Trophoblast cell (in vitro differentiated cells and primary cell): ENCODE data around the gene TOPAZ1.

ENCODE experiments used
- DNase-seq, 2 donors: peaks; one replicate each; pipeline ENCODE4 v3.0.0-alpha.2; 2016
- H2AFZ ChIP-seq: 2 replicates; pipeline ENCODE4 v1.6.1; 2013; ENCODE audit warnings: low read length, moderate library complexity, mild to moderate bottlenecking; ENCODE audit not compliant: insufficient read depth, poor library complexity
- H2AK5ac ChIP-seq: 2 replicates; pipeline ENCODE4 v1.6.1; 2013; ENCODE audit warnings: mild to moderate bottlenecking, low read length
- H2BK120ac ChIP-seq: 2 replicates; pipeline ENCODE4 v1.6.1; 2013; ENCODE audit warnings: low read length, mild to moderate bottlenecking, moderate library complexity; ENCODE audit not compliant: insufficient read depth, poor library complexity
- H2BK12ac ChIP-seq: 2 replicates; pipeline ENCODE4 v1.6.1; 2013; ENCODE audit warnings: mild to moderate bottlenecking, low read length, moderate library complexity
- H2BK5ac ChIP-seq: 2 replicates; pipeline ENCODE4 v1.6.1; 2013; ENCODE audit warnings: low read length, low read depth, moderate library complexity, mild to moderate bottlenecking; ENCODE audit not compliant: poor library complexity
- H3K14ac ChIP-seq: 2 replicates; pipeline ENCODE4 v1.6.1; 2013; ENCODE audit warnings: mild to moderate bottlenecking, low read length
- H3K18ac ChIP-seq: 2 replicates; pipeline ENCODE4 v1.6.1; 2013; ENCODE audit warnings: mild to moderate bottlenecking, low read length
- H3K23ac ChIP-seq: 2 replicates; pipeline ENCODE4 v1.6.1; 2013; ENCODE audit warnings: low read length
- H3K27ac ChIP-seq: 2 replicates; pipeline ENCODE4 v1.5.1; 2013; ENCODE audit warnings: low read depth, mild to moderate bottlenecking, inconsistent platforms, low read length, moderate library complexity
- H3K27me3 ChIP-seq: 2 replicates; pipeline ENCODE4 v1.6.1; 2013; ENCODE audit warnings: inconsistent platforms, mild to moderate bottlenecking, low read length, moderate library complexity; ENCODE audit not compliant: insufficient read depth
- H3K36me3 ChIP-seq, 2 experiments: 1 replicate in 1 of 2; 2 replicates in 1 of 2; pipeline ENCODE4 v1.6.1; 2013; ENCODE audit warnings: low read length in 2 of 2, mild to moderate bottlenecking in 2 of 2, moderate library complexity in 1 of 2; ENCODE audit not compliant: insufficient read depth in 2 of 2, control insufficient read depth in 1 of 2
- H3K4ac ChIP-seq: 2 replicates; pipeline ENCODE4 v1.6.1; 2013; ENCODE audit warnings: low read depth, mild to moderate bottlenecking, low read length, moderate library complexity
- H3K4me1 ChIP-seq, 2 experiments: 1 replicate in 1 of 2; 2 replicates in 1 of 2; pipeline ENCODE4 v1.6.1; 2013; ENCODE audit warnings: low read length in 2 of 2, mild to moderate bottlenecking in 2 of 2, moderate library complexity in 1 of 2; ENCODE audit not compliant: insufficient read depth in 2 of 2, control insufficient read depth in 1 of 2
- H3K4me2 ChIP-seq: 2 replicates; pipeline ENCODE4 v1.6.1; 2013; ENCODE audit warnings: inconsistent platforms, mild to moderate bottlenecking, low read length, moderate library complexity
- H3K4me3 ChIP-seq: 2 replicates; pipeline ENCODE4 v1.5.1; 2013; ENCODE audit warnings: mild to moderate bottlenecking, low read depth, low read length, inconsistent platforms
- H3K79me1 ChIP-seq: one replicate; pipeline ENCODE4 v1.6.1; 2013; ENCODE audit warnings: low read length
- H3K79me2 ChIP-seq: 2 replicates; pipeline ENCODE4 v1.6.1; 2013; ENCODE audit warnings: low read length, mild to moderate bottlenecking; ENCODE audit not compliant: control insufficient read depth, insufficient read depth, poor library complexity
- H3K9ac ChIP-seq: 2 replicates; pipeline ENCODE4 v1.6.1; 2013; ENCODE audit warnings: mild to moderate bottlenecking, low read length
- H3K9me3 ChIP-seq: 2 replicates; pipeline ENCODE4 v1.6.1; 2013; ENCODE audit warnings: low read depth, mild to moderate bottlenecking, control low read depth, inconsistent platforms, low read length; ENCODE audit not compliant: insufficient read depth
- H4K12ac ChIP-seq: 2 replicates; pipeline ENCODE4 v1.6.1; 2013; ENCODE audit warnings: low read depth, mild to moderate bottlenecking, low read length, moderate library complexity
- H4K8ac ChIP-seq: 2 replicates; pipeline ENCODE4 v1.6.1; 2013; ENCODE audit warnings: low read depth, mild to moderate bottlenecking, low read length, moderate library complexity
- H4K91ac ChIP-seq: one replicate; pipeline ENCODE4 v1.6.1; 2013; ENCODE audit warnings: low read depth, mild to moderate bottlenecking, low read length, moderate library complexity
- WGBS: extraction: QIAGEN DNeasy Blood & Tissue Kit; methylation state at CpG from one replicate; pipeline ENCODE4 v1.1.7; 2013; ENCODE audit warnings: missing lambda C conversion rate; ENCODE audit not compliant: insufficient read length, insufficient coverage; ENCODE audit errors: extremely low coverage; 5-methylcytosine and 5-hydroxymethylcytosine counted together

TOPAZ1 gene

DNA sequence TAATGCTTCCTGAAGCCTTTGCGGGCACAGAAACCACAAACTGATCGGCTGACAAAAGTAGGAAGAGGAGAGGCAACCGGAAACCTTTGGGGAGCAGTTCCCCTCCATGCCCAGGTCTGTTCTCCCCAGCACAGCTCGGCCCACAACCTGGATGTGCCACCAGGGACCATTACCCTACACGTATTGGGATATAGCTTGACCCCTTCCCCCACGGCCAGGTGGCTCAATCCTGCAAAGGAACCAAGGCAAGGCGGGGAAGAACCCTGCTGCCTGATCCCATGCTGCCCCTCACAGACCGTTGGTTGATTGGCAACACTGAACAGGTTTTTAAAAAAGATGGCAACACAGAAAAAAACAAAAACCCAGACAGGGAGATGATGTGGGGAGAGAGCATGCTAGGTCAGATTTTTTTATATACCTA, 77.2 kb downstream of the TOPAZ1 start:
- H2BK12ac ChIP-seq, result no peak overlapping the region
- no peaks in the 10 kb centered on the region for H3K4me1 ChIP-seq
- no peak overlapping the region for H3K14ac ChIP-seq
- DNase-seq, result no peak
- no peak overlapping the region for H3K4me2 ChIP-seq
- H3K23ac ChIP-seq, result no peak overlapping the region
- H3K79me1 ChIP-seq, result no peaks in the 10 kb centered on the region
- H3K4ac ChIP-seq, result no peak overlapping the region
- H4K12ac ChIP-seq, result no peak overlapping the region
- no peaks in the 10 kb centered on the region for H3K9me3 ChIP-seq
- H2BK120ac ChIP-seq, result no peak overlapping the region
- H3K27ac ChIP-seq, result no peak overlapping the region
- H3K4me3 ChIP-seq, result no peak overlapping the region
- H2AK5ac ChIP-seq, result no peak overlapping the region
- no peak overlapping the region for H2AFZ ChIP-seq
- H2BK5ac ChIP-seq, result no peak overlapping the region
- WGBS, result no CpG with 5 or more reads among the region's 8 CpGs
- H4K91ac ChIP-seq, result no peak overlapping the region
- H3K36me3 ChIP-seq, result no peaks in the 10 kb centered on the region
- no peaks in the 10 kb centered on the region for H3K27me3 ChIP-seq
- H3K79me2 ChIP-seq, result no peaks in the 10 kb centered on the region
- no peak overlapping the region for H3K9ac ChIP-seq
- H3K18ac ChIP-seq, result no peak overlapping the region
- no peak overlapping the region for H4K8ac ChIP-seq

DNA sequence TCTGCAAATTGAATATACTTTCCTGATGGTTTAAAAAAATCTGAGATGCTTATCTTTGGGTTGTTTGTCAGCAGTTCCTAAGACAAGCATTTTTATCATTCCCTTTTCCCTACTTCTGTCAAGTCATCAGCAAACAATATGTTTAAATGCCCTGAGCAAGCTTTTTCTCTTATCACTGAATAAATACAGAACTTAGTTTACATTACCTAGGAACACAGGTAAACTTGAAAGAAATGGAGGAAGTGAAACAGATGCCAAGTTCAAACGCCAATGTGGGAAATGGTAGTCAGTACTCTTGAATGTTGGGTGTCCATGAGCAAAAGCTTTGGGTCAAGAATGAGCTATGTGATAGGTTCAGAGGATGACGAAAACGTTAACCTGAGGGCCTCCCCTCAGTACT, 79.6 kb downstream of the TOPAZ1 start:
- no peak overlapping the region for H4K12ac ChIP-seq
- no peak overlapping the region for H2BK5ac ChIP-seq
- no peak overlapping the region for H4K8ac ChIP-seq
- no peak overlapping the region for H3K27ac ChIP-seq
- no peak overlapping the region for H3K23ac ChIP-seq
- no peak overlapping the region for H2AFZ ChIP-seq
- no peak overlapping the region for H3K4me2 ChIP-seq
- no peaks in the 10 kb centered on the region for H3K79me2 ChIP-seq
- no peaks in the 10 kb centered on the region for H3K27me3 ChIP-seq
- H2AK5ac ChIP-seq, result no peak overlapping the region
- H2BK12ac ChIP-seq, result no peak overlapping the region
- no peak overlapping the region for H3K4ac ChIP-seq
- H2BK120ac ChIP-seq, result no peak overlapping the region
- no peak overlapping the region for H3K9ac ChIP-seq
- H3K79me1 ChIP-seq, result no peaks in the 10 kb centered on the region
- H3K36me3 ChIP-seq, result no peaks in the 10 kb centered on the region
- H3K14ac ChIP-seq, result no peak overlapping the region
- peak in 1 of 2 donors; percentile 75 for DNase-seq
- no peak overlapping the region for H3K4me3 ChIP-seq
- H3K9me3 ChIP-seq, result no peaks in the 10 kb centered on the region
- WGBS, result no CpG with 5 or more reads among the region's 3 CpGs
- H4K91ac ChIP-seq, result no peak overlapping the region
- no peaks in the 10 kb centered on the region for H3K4me1 ChIP-seq
- H3K18ac ChIP-seq, result no peak overlapping the region

DNA sequence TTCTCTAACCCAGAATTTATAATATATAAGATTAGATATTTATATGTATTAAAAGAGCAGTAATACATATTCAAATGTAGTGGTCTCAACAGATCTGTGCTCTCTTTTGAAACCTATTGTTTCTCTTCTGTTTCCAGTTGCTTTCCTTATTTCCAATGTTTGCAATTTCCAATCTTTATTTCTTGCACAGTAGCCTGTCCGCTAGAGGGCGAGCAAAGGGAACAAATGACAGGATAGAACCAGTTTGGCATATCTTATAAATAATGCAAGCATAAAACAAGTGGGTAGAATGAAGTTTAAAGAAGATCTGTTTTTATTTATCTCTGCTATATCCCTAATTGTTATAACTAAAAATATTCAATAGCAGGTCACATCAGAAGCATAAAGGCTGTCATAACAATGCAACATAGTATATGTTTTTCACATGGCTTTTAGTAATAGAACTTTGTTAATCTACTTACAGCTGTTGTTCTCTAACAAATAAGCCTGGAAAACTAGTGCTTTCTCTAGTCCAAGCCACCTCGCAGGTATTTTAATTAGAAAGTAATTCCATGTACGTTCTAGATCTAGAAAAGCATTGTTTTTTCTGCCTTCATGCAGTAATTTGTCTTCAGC, 81.8 kb downstream of the TOPAZ1 start:
- H3K9me3 ChIP-seq, result no peaks in the 10 kb centered on the region
- no peak overlapping the region for H3K4me3 ChIP-seq
- H3K27ac ChIP-seq, result no peak overlapping the region
- no peak overlapping the region for H3K23ac ChIP-seq
- H3K79me2 ChIP-seq, result no peaks in the 10 kb centered on the region
- peak; percentile 42 to 80 for DNase-seq
- H3K9ac ChIP-seq, result no peak overlapping the region
- no peak overlapping the region for H3K14ac ChIP-seq
- no peaks in the 10 kb centered on the region for H3K4me1 ChIP-seq
- no peak overlapping the region for H2AK5ac ChIP-seq
- H3K79me1 ChIP-seq, result no peaks in the 10 kb centered on the region
- H2BK12ac ChIP-seq, result no peak overlapping the region
- H4K91ac ChIP-seq, result no peak overlapping the region
- no peak overlapping the region for H3K4me2 ChIP-seq
- H4K8ac ChIP-seq, result no peak overlapping the region
- no peak overlapping the region for H3K4ac ChIP-seq
- H2BK5ac ChIP-seq, result no peak overlapping the region
- no peaks in the 10 kb centered on the region for H3K27me3 ChIP-seq
- no peak overlapping the region for H2AFZ ChIP-seq
- no peak overlapping the region for H3K18ac ChIP-seq
- no peak overlapping the region for H2BK120ac ChIP-seq
- H4K12ac ChIP-seq, result no peak overlapping the region
- H3K36me3 ChIP-seq, result no peaks in the 10 kb centered on the region
- no CpG with 5 or more reads among the region's 4 CpGs for WGBS

DNA sequence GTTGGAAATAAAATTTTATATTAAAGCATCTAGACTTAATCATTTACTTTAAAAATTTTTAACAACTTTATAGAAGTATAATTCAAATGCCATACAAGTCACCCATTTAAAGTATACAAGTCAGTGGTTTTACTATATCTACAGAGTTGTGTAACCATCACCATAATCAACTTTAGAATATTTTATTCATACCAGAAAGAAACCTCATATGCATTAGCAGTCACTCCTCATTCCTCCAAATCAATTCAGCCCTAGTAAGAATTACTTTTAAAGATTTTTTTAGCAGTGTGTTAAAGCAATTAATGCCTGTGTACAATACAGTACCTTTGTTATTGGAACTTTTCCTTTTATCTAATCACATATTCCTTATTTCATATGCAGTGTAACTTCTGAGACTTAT, 82.9 kb downstream of the TOPAZ1 start:
- Histone ChIP-seq H3K36me3 (no peaks in the 10 kb centered on the region), H4K91ac (no peak overlapping the region), H4K8ac (no peak overlapping the region), H3K9ac (no peak overlapping the region), H3K4me3 (no peak overlapping the region), H2BK12ac (no peak overlapping the region), H4K12ac (no peak overlapping the region), H3K79me2 (no peaks in the 10 kb centered on the region), H3K79me1 (no peaks in the 10 kb centered on the region), H2AFZ (no peak overlapping the region), H3K27me3 (no peaks in the 10 kb centered on the region), H2BK5ac (no peak overlapping the region), H3K4me2 (no peak overlapping the region), H3K4me1 (no peaks in the 10 kb centered on the region), H3K14ac (no peak overlapping the region), H3K18ac (no peak overlapping the region), H3K23ac (no peak overlapping the region), H3K9me3 (no peaks in the 10 kb centered on the region), H3K27ac (no peak overlapping the region), H2BK120ac (no peak overlapping the region), H2AK5ac (no peak overlapping the region), H3K4ac (no peak overlapping the region)
- no peak for DNase-seq
